GM19452 (cell line): ENCODE data around the gene NGEF.

ENCODE experiments used
- ATAC-seq: cut with Tn5 transposase; IDR thresholded peaks from one replicate; pipeline ENCODE4 v1.9.1; 2021; ENCODE audit not compliant: unreplicated experiment

Gene NGEF

GRCh38 chr2:233044974-233045605 lies 32.0 kb upstream of the NGEF start:
- no peak for ATAC-seq

GRCh38 chr2:233042549-233042948 lies 29.5 kb upstream of the NGEF start:
- ATAC-seq, result no peak

GRCh38 chr2:233041722-233042323 lies 28.8 kb upstream of the NGEF start:
- no peak for ATAC-seq

GRCh38 chr2:233040571-233040970 lies 27.5 kb upstream of the NGEF start:
- no peak for ATAC-seq

GRCh38 chr2:233039846-233040530 lies 26.9 kb upstream of the NGEF start:
- ATAC-seq, result no peak

GRCh38 chr2:233039212-233039845 lies 26.3 kb upstream of the NGEF start:
- ATAC-seq, result no peak

GRCh38 chr2:233037078-233037477 lies 24.0 kb upstream of the NGEF start:
- no peak for ATAC-seq

GRCh38 chr2:233036162-233036838 lies 23.2 kb upstream of the NGEF start:
- no peak for ATAC-seq

- ATAC-seq, result no peak
Measured at GRCh38 chr2:233035426-233036161, 22.5 kb upstream of the NGEF start.

GRCh38 chr2:233034091-233034882 lies 21.2 kb upstream of the NGEF start:
- ATAC-seq, result no peak

- ATAC-seq, result no peak
Measured at GRCh38 chr2:233033672-233034071, 20.6 kb upstream of the NGEF start.

GRCh38 chr2:233032551-233033320 lies 19.7 kb upstream of the NGEF start, which contains the start of gene NEU2:
Gene NEU2, plus strand, starts transcription at chr2:233032672. Its CDS starts 0 bp downstream, at chr2:233032672.
- ATAC-seq, result no peak

GRCh38 chr2:233031556-233032500 lies 18.8 kb upstream of the NGEF start:
- no peak for ATAC-seq

GRCh38 chr2:233029321-233029720 lies 16.3 kb upstream of the NGEF start:
- no peak for ATAC-seq

GRCh38 chr2:233026198-233026813 lies 13.2 kb upstream of the NGEF start:
- ATAC-seq, result no peak

- no peak for ATAC-seq
Measured at GRCh38 chr2:233025706-233026105, 12.7 kb upstream of the NGEF start.

- ATAC-seq, result no peak
Measured at GRCh38 chr2:233023761-233024410, 10.8 kb upstream of the NGEF start.
